ENCODE measurements around the gene TBCK. TPM values are rescaled to one million over a fixed set of nuclear protein-coding genes. Genes with fewer than 3 reads are reported as not detected.

The TBCK gene
- total RNA-seq, 1 experiment from 2014 or later, result 22.3 TPM

DNA sequence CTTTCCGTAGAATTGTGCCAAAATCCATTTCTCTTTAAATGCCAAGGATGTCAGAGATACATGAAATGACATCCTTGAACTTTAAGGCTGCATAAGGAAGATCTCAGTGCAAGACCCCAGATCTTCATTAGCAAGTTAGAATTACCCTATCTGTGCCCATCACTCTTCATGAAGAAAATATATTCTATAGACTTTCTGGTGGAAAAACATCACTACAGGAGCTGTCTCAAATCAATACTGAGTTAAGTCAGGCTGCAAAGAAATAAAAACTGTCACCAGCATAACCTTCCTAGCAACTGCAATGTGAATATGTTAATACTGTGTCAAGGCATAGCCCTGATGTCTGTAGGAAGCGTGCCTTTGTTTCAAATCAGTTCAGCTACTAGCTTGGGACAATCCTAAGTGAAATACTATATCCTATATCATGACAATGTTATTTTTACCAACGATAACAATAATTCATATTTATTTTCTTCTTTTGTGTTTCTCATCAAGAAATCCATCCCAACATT is 173.3 kb downstream of the TBCK start:
- no peaks in the 10 kb centered on the region for H3K27me3 ChIP-seq (ENCODE audit: insufficient read depth, low read length)
- H3K4me3 ChIP-seq (replicated peaks in 1 of 2; ENCODE audit: low read depth in 1 of 2, low read length in 2 of 2), result no peak overlapping the region
- H3K4me1 ChIP-seq (ENCODE audit: control insufficient read depth in 1 of 2, insufficient read depth in 2 of 2, low read length in 2 of 2), result no peaks in the 10 kb centered on the region
- no peak overlapping the region for H3K27ac ChIP-seq (ENCODE audit: low read depth, low read length)
- no peak overlapping the region for H3K9ac ChIP-seq (ENCODE audit: low read length)
- ChIA-PET POLR2A (no interaction called here), RAD21 (ENCODE audit: low non-redundant PET in 1 of 2, low total read pairs in 2 of 2, uncharacterized antibody in 2 of 2, unreplicated experiment in 2 of 2) (no interaction called here), CTCF (no interaction called here)
- H3K79me2 ChIP-seq (ENCODE audit: insufficient read depth, low read length), result no peaks in the 10 kb centered on the region
- no peak for TF ChIP-seq CBX3 (IDR thresholded peaks at IDR 0.05; ENCODE audit: low read depth)
- TF ChIP-seq SRF (IDR thresholded peaks at IDR 0.05; ENCODE audit: low read depth), result no peak
- no peak for TF ChIP-seq ZNF274 (IDR thresholded peaks at IDR 0.05; ENCODE audit: low read depth, low read length)
- TF ChIP-seq RAD21 (IDR thresholded peaks at IDR 0.05; ENCODE audit: low read depth), result no peak
- TF ChIP-seq TCF7L2 (IDR thresholded peaks at IDR 0.05; ENCODE audit: borderline replicate concordance, extremely low read depth, insufficient read depth, insufficient read length), result no peak
- TF ChIP-seq ZFX (IDR thresholded peaks at IDR 0.05), result no peak
- TF ChIP-seq SP1 (IDR thresholded peaks at IDR 0.05; ENCODE audit: low read depth), result no peak
- TF ChIP-seq CEBPB (IDR thresholded peaks at IDR 0.05; ENCODE audit: low read depth), result no peak
- TF ChIP-seq EZH2 (IDR thresholded peaks at IDR 0.05), result no peak
- TF ChIP-seq YY1 (IDR thresholded peaks at IDR 0.05; ENCODE audit: extremely low read depth, insufficient replicate concordance, low read depth, low read length), result no peak
- 0 out of 4 replicates have a peak, but pooled peaks cover 0 to 3% of the 10 kb centered on the region in 2 experiments for H3K36me3 ChIP-seq (ENCODE audit: control insufficient read depth in 1 of 2, insufficient read depth in 2 of 2, low read length in 2 of 2)
- no peak overlapping the region for H3K4me2 ChIP-seq (ENCODE audit: low read length)
- intact Hi-C loops (cut with micrococcal nuclease), result no loop called here
- peaks cover 0 to 5% of the 10 kb centered on the region in 2 experiments; a peak in 1 of 4 replicates for H3K9me3 ChIP-seq (ENCODE audit: control insufficient read depth in 1 of 2, insufficient read depth in 1 of 2, low read depth in 1 of 2, low read length in 2 of 2)
- no TSS peak for BruUV-seq (replicated peaks)
- no peaks in the 10 kb centered on the region for H4K20me1 ChIP-seq (ENCODE audit: insufficient read depth)
- ATAC-seq (no peak), DNase-seq (ENCODE audit: low read depth, low spot score) (no peak)
- H2AFZ ChIP-seq (ENCODE audit: low read depth, low read length, poor library complexity, severe bottlenecking), result no peak overlapping the region
- H3K9me2 ChIP-seq (ENCODE audit: insufficient read depth), result no peaks in the 10 kb centered on the region

DNA sequence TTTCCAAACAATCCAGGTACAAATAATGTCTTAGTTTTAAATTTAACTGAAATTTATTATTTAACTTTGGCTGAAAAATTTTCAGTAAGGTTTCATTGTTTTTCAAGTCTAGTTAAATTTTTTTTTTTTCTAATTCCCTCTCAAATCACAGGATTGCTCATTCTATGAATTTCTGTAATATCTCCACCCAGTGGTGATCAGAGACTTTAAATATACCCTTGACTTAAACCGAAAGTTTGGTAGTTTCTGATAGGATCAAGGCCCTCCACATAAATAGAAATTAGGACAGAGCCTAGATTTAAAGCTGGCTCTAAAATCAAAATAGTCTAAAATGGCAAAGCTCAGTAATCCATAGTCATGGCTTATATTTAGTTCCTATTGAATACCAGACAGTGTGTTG is 175.4 kb downstream of the TBCK start:
- POLR2A ChIA-PET, result no interaction called here
- Histone ChIP-seq H4K20me1 (ENCODE audit: insufficient read depth) (no peaks in the 10 kb centered on the region), H3K9me2 (ENCODE audit: insufficient read depth) (no peaks in the 10 kb centered on the region), H3K27ac (ENCODE audit: low read depth, low read length) (no peak overlapping the region), H3K4me3 (replicated peaks in 1 of 2; ENCODE audit: low read depth in 1 of 2, low read length in 2 of 2) (no peak overlapping the region), H3K79me2 (ENCODE audit: insufficient read depth, low read length) (no peaks in the 10 kb centered on the region), H3K36me3 (ENCODE audit: control insufficient read depth in 1 of 2, insufficient read depth in 2 of 2, low read length in 2 of 2) (no peaks in the 10 kb centered on the region), H3K9me3 (ENCODE audit: control insufficient read depth in 1 of 2, insufficient read depth in 1 of 2, low read depth in 1 of 2, low read length in 2 of 2) (no peaks in the 10 kb centered on the region), H3K4me1 (ENCODE audit: control insufficient read depth in 1 of 2, insufficient read depth in 2 of 2, low read length in 2 of 2) (no peaks in the 10 kb centered on the region), H2AFZ (ENCODE audit: low read depth, low read length, poor library complexity, severe bottlenecking) (no peak overlapping the region), H3K4me2 (ENCODE audit: low read length) (no peak overlapping the region), H3K9ac (ENCODE audit: low read length) (no peak overlapping the region), H3K27me3 (ENCODE audit: insufficient read depth, low read length) (no peaks in the 10 kb centered on the region)
- RAD21 ChIA-PET (ENCODE audit: low non-redundant PET in 1 of 2, low total read pairs in 2 of 2, uncharacterized antibody in 2 of 2, unreplicated experiment in 2 of 2), result no interaction called here
- intact Hi-C loops (cut with micrococcal nuclease), result no loop called here
- BruUV-seq (replicated peaks), result no TSS peak
- TF ChIP-seq CEBPB (IDR thresholded peaks at IDR 0.05; ENCODE audit: low read depth), result no peak
- no peak for TF ChIP-seq YY1 (IDR thresholded peaks at IDR 0.05; ENCODE audit: extremely low read depth, insufficient replicate concordance, low read depth, low read length)
- TF ChIP-seq, protein P1, sequence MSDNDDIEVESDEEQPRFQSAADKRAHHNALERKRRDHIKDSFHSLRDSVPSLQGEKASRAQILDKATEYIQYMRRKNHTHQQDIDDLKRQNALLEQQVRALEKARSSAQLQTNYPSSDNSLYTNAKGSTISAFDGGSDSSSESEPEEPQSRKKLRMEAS (IDR thresholded peaks at IDR 0.05), result no peak
- TF ChIP-seq TCF7L2 (IDR thresholded peaks at IDR 0.05; ENCODE audit: borderline replicate concordance, extremely low read depth, insufficient read depth, insufficient read length), result no peak
- TF ChIP-seq EZH2 (IDR thresholded peaks at IDR 0.05), result no peak
- TF ChIP-seq, protein P2, sequence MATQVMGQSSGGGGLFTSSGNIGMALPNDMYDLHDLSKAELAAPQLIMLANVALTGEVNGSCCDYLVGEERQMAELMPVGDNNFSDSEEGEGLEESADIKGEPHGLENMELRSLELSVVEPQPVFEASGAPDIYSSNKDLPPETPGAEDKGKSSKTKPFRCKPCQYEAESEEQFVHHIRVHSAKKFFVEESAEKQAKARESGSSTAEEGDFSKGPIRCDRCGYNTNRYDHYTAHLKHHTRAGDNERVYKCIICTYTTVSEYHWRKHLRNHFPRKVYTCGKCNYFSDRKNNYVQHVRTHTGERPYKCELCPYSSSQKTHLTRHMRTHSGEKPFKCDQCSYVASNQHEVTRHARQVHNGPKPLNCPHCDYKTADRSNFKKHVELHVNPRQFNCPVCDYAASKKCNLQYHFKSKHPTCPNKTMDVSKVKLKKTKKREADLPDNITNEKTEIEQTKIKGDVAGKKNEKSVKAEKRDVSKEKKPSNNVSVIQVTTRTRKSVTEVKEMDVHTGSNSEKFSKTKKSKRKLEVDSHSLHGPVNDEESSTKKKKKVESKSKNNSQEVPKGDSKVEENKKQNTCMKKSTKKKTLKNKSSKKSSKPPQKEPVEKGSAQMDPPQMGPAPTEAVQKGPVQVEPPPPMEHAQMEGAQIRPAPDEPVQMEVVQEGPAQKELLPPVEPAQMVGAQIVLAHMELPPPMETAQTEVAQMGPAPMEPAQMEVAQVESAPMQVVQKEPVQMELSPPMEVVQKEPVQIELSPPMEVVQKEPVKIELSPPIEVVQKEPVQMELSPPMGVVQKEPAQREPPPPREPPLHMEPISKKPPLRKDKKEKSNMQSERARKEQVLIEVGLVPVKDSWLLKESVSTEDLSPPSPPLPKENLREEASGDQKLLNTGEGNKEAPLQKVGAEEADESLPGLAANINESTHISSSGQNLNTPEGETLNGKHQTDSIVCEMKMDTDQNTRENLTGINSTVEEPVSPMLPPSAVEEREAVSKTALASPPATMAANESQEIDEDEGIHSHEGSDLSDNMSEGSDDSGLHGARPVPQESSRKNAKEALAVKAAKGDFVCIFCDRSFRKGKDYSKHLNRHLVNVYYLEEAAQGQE (IDR thresholded peaks at IDR 0.05; ENCODE audit: low read depth), result no peak
- TF ChIP-seq ZFX (IDR thresholded peaks at IDR 0.05), result no peak
- no peak for TF ChIP-seq POLR2A (IDR thresholded peaks at IDR 0.05; ENCODE audit: borderline replicate concordance, extremely low read depth, insufficient read depth, insufficient read length)
- no peak for TF ChIP-seq SRF (IDR thresholded peaks at IDR 0.05; ENCODE audit: low read depth)
- no peak for TF ChIP-seq SP1 (IDR thresholded peaks at IDR 0.05; ENCODE audit: low read depth)
- no peak for TF ChIP-seq FOSL1 (IDR thresholded peaks at IDR 0.05; ENCODE audit: low read depth)
- TF ChIP-seq RAD21 (IDR thresholded peaks at IDR 0.05; ENCODE audit: low read depth), result no peak
- DNase-seq (ENCODE audit: low read depth, low spot score) (no peak), ATAC-seq (no peak)
- CTCF ChIA-PET, result no interaction called here
